Ovary (tissue), 9 donors: Measurements from ENCODE around the gene HLA-DMB. TPM values are rescaled to one million over a fixed set of nuclear protein-coding genes. Genes with fewer than 3 reads are reported as not detected.

Experiments used
- DNase-seq, 5 donors: peaks; one replicate each; pipeline ENCODE4 v3.0.0-alpha.2; 2019 to 2020
- H3K27ac ChIP-seq, 2 donors: fragments of 200-600 bp; one replicate each; pipeline versions ENCODE4 v1.5.1 to v1.8.0; 2019 to 2022
- H3K27me3 ChIP-seq: fragments of 200-600 bp; one replicate; pipeline ENCODE4 v1.8.0; 2022
- H3K36me3 ChIP-seq: fragments of 200-600 bp; sonication (generic); one replicate; pipeline ENCODE4 v1.5.1; 2019
- H3K4me1 ChIP-seq: one replicate; pipeline ENCODE4 v1.8.1; 2013; ENCODE audit warnings: mild to moderate bottlenecking, moderate library complexity; ENCODE audit not compliant: insufficient read depth
- H3K4me3 ChIP-seq: fragments of 200-600 bp; sonication (generic); one replicate; pipeline ENCODE4 v1.5.1; 2017
- H3K9me3 ChIP-seq, 2 donors: fragments of 200-600 bp in 1 of 2; sonication (generic) in 1 of 2; one replicate each; pipeline versions ENCODE4 v1.5.1 to v1.8.1; 2013 to 2019; ENCODE audit warnings: mild to moderate bottlenecking in 1 of 2, moderate library complexity in 1 of 2
- EP300 ChIP-seq: sonication (generic); formaldehyde crosslinking; IDR thresholded peaks from one replicate; pipeline ENCODE4 v1.6.1; 2017; ENCODE audit warnings: antibody characterized with exemption
- POLR2A ChIP-seq: fragments of 450-650 bp; IDR thresholded peaks from one replicate; pipeline ENCODE4 v1.6.1; 2017; ENCODE audit warnings: antibody characterized with exemption, mild to moderate bottlenecking, moderate library complexity
- WGBS, 3 donors: extraction: QIAGEN DNeasy Blood & Tissue Kit in 1 of 3; methylation state at CpG; one replicate each; pipeline versions ENCODE4 v1.1.5 to v1.1.7; 2013 to 2017; 5-methylcytosine and 5-hydroxymethylcytosine counted together
- intact Hi-C, 4 donors: fragments of 100-400 bp; cut with DNase I; formaldehyde crosslinking; loops; one replicate each; pipeline versions ENCODE4 v1.11.0 to v1.15.1; 2022 to 2023
- polyA plus RNA-seq, 2 donors: library from polyadenylated mRNA; stranded (reverse); fragments of 200-250 nt in 1 of 2; fragments of 350-450 nt in 1 of 2; fragmentation: Illumina TruSeq in 1 of 2; extraction: RNeasy Lipid Tissue Mini Kit (QIAGEN cat#74804) in 1 of 2; gene quantifications; one replicate each; pipeline ENCODE4 v1.2.3, GENCODE V29; 2013 to 2014
- total RNA-seq, 7 donors: library from RNA; depleted of rRNA in 2 of 7; stranded (reverse); fragments of >200 nt in 2 of 7; fragmentation: NEBNext Ultra II Directional in 3 of 7; extraction: Animal tissue kit (Norgen Biotek cat#: 25700) in 3 of 7; gene quantifications; one replicate each; pipeline versions ENCODE4 v1.1.0 to v1.2.4, GENCODE V29; 2016 to 2023
- TF ChIP-seq, protein P1 (sequence below), 3 donors: fragments of 450-650 bp in 2 of 3; fragments of 200-600 bp in 1 of 3; IDR thresholded peaks; one replicate each; pipeline versions ENCODE4 v1.5.1 to v1.8.0; 2016 to 2022; ENCODE audit warnings: antibody characterized with exemption in 3 of 3, mild to moderate bottlenecking in 1 of 3
- donor health status: DM: no; HTN: no; CAD: no; lungs with moderate emphysema.
- donor health status: DM: no; HTN: no; CAD: no.
- donor health status: Bipolar disorder and iron deficiency.
- donor health status: DM: yes; HTN: yes; CAD: no.
- donor health status: DM: no; HTN: no; CAD: no.
- donor health status: DM: yes; HTN: yes; CAD: no.

Gene HLA-DMB
- total and polyA plus RNA-seq, 9 donors: 4.3 to 70.0 (median 12.0) TPM

DNA sequence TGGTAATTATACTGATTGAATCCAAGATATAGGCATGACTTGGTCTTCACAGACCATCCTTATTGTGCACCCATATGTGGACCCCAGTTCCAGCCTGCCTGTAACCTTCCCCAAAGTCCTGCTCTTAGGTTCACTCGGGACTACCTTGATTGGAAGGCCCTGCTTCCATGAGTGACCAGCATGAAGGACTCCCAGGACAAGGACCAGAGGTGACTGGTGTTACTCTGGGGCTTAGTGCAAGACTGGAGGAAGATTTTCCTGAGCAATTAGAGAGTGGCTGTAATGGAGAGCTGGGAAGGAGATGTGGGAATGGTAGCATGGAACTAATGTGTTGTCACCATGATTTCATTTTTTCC lies 42.6 kb upstream of the HLA-DMB start:
- WGBS, 3 donors: 59 to 68% (median 67%) methylated on average over 1 of the region's 1 CpG
- H3K36me3 ChIP-seq: peaks cover 3% of the 10 kb centered on the region
- H3K4me1 ChIP-seq: peaks cover 1% of the 10 kb centered on the region
- H3K9me3 ChIP-seq: no peaks in the 10 kb centered on the region
- H3K27ac ChIP-seq: no peak overlapping the region
- no peak overlapping the region for H3K4me3 ChIP-seq
- no peak for DNase-seq
- H3K27me3 ChIP-seq: no peaks in the 10 kb centered on the region
- TF ChIP-seq, protein P1, sequence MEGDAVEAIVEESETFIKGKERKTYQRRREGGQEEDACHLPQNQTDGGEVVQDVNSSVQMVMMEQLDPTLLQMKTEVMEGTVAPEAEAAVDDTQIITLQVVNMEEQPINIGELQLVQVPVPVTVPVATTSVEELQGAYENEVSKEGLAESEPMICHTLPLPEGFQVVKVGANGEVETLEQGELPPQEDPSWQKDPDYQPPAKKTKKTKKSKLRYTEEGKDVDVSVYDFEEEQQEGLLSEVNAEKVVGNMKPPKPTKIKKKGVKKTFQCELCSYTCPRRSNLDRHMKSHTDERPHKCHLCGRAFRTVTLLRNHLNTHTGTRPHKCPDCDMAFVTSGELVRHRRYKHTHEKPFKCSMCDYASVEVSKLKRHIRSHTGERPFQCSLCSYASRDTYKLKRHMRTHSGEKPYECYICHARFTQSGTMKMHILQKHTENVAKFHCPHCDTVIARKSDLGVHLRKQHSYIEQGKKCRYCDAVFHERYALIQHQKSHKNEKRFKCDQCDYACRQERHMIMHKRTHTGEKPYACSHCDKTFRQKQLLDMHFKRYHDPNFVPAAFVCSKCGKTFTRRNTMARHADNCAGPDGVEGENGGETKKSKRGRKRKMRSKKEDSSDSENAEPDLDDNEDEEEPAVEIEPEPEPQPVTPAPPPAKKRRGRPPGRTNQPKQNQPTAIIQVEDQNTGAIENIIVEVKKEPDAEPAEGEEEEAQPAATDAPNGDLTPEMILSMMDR (IDR thresholded peaks at IDR 0.05): no peak
- no peak for TF ChIP-seq POLR2A
- TF ChIP-seq EP300: no peak
- intact Hi-C loops: loop anchor here (2.0 to 5.0 kb wide), 4 partner anchors 46 to 96 kb away; no protein-coding TSS in a partner anchor

DNA sequence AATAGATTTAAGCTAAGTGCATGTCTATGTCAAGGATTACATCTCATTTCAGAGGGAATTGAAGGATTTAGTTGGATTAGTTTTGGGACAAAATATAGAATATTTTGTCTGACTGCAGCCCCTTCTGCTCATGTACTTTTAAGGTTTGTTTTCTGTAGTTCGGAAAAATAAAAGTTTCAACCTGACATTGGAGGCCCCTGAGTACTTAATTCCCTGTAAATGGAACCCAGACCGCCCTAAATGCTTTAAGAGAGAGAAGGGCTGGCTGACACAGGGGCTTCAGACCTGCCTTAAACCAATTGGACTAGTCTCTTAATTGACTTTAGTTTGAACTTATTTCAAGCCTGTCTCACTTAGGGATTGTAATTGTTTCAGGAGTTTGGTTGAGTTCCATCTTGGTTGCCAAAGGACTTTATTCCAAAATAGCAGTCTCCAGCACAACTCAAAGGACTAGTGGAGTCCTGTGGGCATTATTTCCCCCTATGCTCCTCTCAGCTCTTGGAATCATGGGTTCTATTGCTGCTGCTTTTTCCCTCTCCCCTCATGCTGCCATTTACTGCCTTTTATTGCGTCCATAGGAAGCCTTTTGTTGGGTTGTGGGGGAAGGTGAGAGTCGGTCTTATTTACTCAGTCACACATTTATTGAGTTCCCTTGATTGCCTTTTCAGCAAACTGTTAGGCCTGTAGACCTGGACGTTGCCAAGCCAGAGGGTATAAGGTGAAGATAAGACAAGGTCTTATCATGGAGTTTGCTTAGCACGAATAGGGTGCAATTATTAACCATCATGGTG lies 42.1 kb upstream of the HLA-DMB start:
- no peak overlapping the region for H3K4me3 ChIP-seq
- DNase-seq: no peak
- H3K36me3 ChIP-seq: peaks cover 3% of the 10 kb centered on the region
- H3K27me3 ChIP-seq: no peaks in the 10 kb centered on the region
- no peak overlapping the region for H3K27ac ChIP-seq
- 34 to 44% (median 38%) methylated on average over 6 of the region's 6 CpGs for WGBS, 3 donors
- intact Hi-C loops: loop anchor here (2.0 to 5.0 kb wide), 4 partner anchors 46 to 96 kb away; no protein-coding TSS in a partner anchor
- H3K4me1 ChIP-seq: peaks cover 1% of the 10 kb centered on the region
- no peaks in the 10 kb centered on the region for H3K9me3 ChIP-seq
- TF ChIP-seq POLR2A (no peak), EP300 (no peak)
- TF ChIP-seq, protein P1 (IDR thresholded peaks at IDR 0.05): no peak

DNA sequence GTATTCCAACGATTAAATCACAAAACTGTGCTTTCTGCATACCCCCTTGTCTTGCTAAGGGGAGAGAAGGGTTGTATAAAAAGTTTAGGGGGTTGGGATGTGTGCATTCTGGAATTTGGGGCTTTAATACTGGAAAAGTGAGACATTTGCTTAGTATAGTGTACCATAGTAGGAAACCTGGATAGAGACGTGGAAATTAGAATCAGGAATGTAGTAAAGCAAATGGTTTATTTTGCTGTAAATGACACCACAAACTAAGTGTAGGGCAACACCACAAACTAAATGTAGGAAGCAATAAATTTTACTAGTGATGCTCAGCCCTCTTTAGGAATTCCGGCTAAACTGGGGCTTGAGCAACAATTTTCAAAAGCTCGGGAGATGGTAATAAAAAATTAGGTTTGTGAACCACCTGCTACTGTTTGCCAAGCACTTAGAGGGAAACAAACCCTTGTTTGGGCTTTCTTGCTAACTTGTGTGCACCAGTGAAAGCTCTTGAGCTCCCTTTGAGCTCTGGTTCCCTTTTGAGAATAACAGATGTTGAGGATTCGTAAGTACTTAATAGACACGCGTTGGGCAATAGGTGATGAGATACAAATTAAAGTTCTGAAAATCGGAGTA lies 41.4 kb upstream of the HLA-DMB start:
- DNase-seq: no peak
- H3K27ac ChIP-seq: no peak overlapping the region
- H3K27me3 ChIP-seq: no peaks in the 10 kb centered on the region
- intact Hi-C loops: loop anchor here (2.0 to 5.0 kb wide), 4 partner anchors 45 to 95 kb away; no protein-coding TSS in a partner anchor
- peaks cover 1% of the 10 kb centered on the region for H3K4me1 ChIP-seq
- WGBS, 3 donors: 22 to 35% (median 27%) methylated on average over 8 of the region's 8 CpGs
- TF ChIP-seq, protein P1 (IDR thresholded peaks at IDR 0.05): no peak
- TF ChIP-seq POLR2A: no peak
- no peak for TF ChIP-seq EP300
- no peaks in the 10 kb centered on the region for H3K9me3 ChIP-seq
- H3K4me3 ChIP-seq: no peak overlapping the region
- peaks cover 3% of the 10 kb centered on the region for H3K36me3 ChIP-seq

DNA sequence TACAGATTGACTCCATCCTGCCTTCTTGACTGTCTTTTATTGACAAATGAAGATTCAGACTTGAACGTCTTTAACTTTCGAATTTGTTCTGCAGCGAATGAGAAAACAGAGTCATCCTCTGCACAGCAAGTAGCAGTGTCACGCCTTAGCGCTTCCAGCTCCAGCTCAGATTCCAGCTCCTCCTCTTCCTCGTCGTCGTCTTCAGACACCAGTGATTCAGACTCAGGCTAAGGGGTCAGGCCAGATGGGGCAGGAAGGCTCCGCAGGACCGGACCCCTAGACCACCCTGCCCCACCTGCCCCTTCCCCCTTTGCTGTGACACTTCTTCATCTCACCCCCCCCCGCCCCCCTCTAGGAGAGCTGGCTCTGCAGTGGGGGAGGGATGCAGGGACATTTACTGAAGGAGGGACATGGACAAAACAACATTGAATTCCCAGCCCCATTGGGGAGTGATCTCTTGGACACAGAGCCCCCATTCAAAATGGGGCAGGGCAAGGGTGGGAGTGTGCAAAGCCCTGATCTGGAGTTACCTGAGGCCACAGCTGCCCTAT lies 39.7 kb upstream of the HLA-DMB start:
- WGBS, 3 donors: 62 to 63% (median 62%) methylated on average over 11 of the region's 11 CpGs
- Histone ChIP-seq H3K4me3 (no peak overlapping the region), H3K9me3 (no peaks in the 10 kb centered on the region), H3K27me3 (no peaks in the 10 kb centered on the region), H3K36me3 (peaks cover 3% of the 10 kb centered on the region), H3K4me1 (peaks cover 1% of the 10 kb centered on the region), H3K27ac (no peak overlapping the region)
- TF ChIP-seq POLR2A (no peak), EP300 (no peak)
- TF ChIP-seq, protein P1 (IDR thresholded peaks at IDR 0.05): no peak
- DNase-seq: no peak
- intact Hi-C loops: loop anchor here (5.0 kb wide), 3 partner anchors 43 to 93 kb away; no protein-coding TSS in a partner anchor
